Liver (tissue), 3 donors: Measurements from ENCODE around the gene HHLA2.

ENCODE experiments used
- CTCF ChIP-seq: fragments of 150-350 bp; IDR thresholded peaks from 2 replicates; pipeline ENCODE4 v1.5.1; 2017; ENCODE audit warnings: improper control_type of control experiment, low read depth, low read length; ENCODE audit not compliant: missing input control
- FOXA1 ChIP-seq: IDR thresholded peaks from 2 replicates; pipeline ENCODE4 v1.6.1; 2016; ENCODE audit warnings: antibody characterized with exemption
- GABPA ChIP-seq, 2 donors: IDR thresholded peaks in 1 of 2; conservative IDR thresholded peaks in 1 of 2; 2 replicates each; pipeline ENCODE4 v1.6.1; 2016; ENCODE audit warnings: antibody characterized with exemption in 2 of 2, mild to moderate bottlenecking in 1 of 2, moderate library complexity in 1 of 2
- JUND ChIP-seq, 2 donors: IDR thresholded peaks; 2 replicates each; pipeline ENCODE4 v1.6.1; 2016; ENCODE audit warnings: antibody characterized with exemption in 2 of 2
- MAX ChIP-seq: IDR thresholded peaks from 2 replicates; pipeline ENCODE4 v1.6.1; 2016; ENCODE audit warnings: antibody characterized with exemption
- NR2F2 ChIP-seq: IDR thresholded peaks from 2 replicates; pipeline ENCODE4 v1.6.1; 2016; ENCODE audit warnings: antibody characterized with exemption
- RAD21 ChIP-seq, 2 donors: IDR thresholded peaks; 2 replicates each; pipeline ENCODE4 v1.6.1; 2016; ENCODE audit warnings: antibody characterized with exemption in 2 of 2, mild to moderate bottlenecking in 2 of 2
- REST ChIP-seq: IDR thresholded peaks from 2 replicates; pipeline ENCODE4 v1.6.1; 2016; ENCODE audit warnings: antibody characterized with exemption, mild to moderate bottlenecking
- SP1 ChIP-seq: IDR thresholded peaks from 2 replicates; pipeline ENCODE4 v1.6.1; 2018; ENCODE audit warnings: antibody characterized with exemption, mild to moderate bottlenecking
- TAF1 ChIP-seq: conservative IDR thresholded peaks from 2 replicates; pipeline ENCODE4 v1.6.1; 2016; ENCODE audit warnings: antibody characterized with exemption, mild to moderate bottlenecking
- YY1 ChIP-seq: IDR thresholded peaks from 2 replicates; pipeline ENCODE4 v1.6.1; 2016; ENCODE audit warnings: antibody characterized with exemption, mild to moderate bottlenecking
- donor health status: healthy.
- donor health status: healthy.

- TF ChIP-seq TAF1 (no peak), SP1 (no peak), CTCF (no peak), REST (no peak), MAX (no peak), JUND (IDR thresholded peaks at IDR 0.05) (no peak), GABPA (IDR thresholded peaks at IDR 0.05 in 1 of 2, conservative IDR thresholded peaks at IDR 0.05 in 1 of 2) (no peak), NR2F2 (no peak), RAD21 (IDR thresholded peaks at IDR 0.05) (no peak), YY1 (no peak), FOXA1 (no peak)
Observed at GRCh38 chr3:108298056-108298455, 1.7 kb downstream of the HHLA2 start.
